ENCODE results near the gene GRAMD2A.

DNA sequence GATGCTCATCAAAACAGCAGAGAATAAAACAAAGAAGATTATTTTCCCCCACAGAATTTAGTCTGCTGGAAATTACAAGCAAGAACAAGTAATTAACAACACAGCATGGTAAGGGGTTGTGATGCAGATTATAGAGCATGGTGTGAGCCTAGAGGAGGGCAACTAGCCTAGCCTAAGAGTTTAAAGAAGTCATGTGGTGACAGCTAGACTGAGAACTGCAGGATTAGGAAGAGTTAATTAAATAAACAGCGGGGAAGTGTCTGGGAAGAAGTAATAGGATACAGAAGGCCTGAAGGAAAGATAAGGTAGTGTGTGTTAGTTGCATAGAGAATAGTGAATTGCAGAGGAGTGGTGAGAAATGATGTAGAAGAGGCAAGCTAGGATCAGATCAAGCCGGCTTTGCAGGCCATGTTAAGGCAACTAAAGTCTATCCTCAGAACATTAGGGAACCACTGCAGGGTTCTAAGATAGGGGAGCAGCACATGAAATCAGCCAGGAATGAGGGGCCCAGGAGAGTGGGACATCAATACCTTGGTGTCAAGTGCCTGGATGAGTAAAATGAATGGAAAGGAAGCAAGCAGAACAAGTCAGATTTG, 45.3 kb upstream of the GRAMD2A start:
- TF ChIP-seq, protein P1, sequence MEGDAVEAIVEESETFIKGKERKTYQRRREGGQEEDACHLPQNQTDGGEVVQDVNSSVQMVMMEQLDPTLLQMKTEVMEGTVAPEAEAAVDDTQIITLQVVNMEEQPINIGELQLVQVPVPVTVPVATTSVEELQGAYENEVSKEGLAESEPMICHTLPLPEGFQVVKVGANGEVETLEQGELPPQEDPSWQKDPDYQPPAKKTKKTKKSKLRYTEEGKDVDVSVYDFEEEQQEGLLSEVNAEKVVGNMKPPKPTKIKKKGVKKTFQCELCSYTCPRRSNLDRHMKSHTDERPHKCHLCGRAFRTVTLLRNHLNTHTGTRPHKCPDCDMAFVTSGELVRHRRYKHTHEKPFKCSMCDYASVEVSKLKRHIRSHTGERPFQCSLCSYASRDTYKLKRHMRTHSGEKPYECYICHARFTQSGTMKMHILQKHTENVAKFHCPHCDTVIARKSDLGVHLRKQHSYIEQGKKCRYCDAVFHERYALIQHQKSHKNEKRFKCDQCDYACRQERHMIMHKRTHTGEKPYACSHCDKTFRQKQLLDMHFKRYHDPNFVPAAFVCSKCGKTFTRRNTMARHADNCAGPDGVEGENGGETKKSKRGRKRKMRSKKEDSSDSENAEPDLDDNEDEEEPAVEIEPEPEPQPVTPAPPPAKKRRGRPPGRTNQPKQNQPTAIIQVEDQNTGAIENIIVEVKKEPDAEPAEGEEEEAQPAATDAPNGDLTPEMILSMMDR (IDR thresholded peaks at IDR 0.05) = no peak
- no peak for TF ChIP-seq POLR2A (IDR thresholded peaks at IDR 0.05)
